Lung (tissue), 12 donors: Measurements from ENCODE around the gene LRRC61. TPM values are rescaled to one million over a fixed set of nuclear protein-coding genes. Genes with fewer than 3 reads are reported as not detected.

Source experiments
- ATAC-seq: fragments of 200-7000 bp; cut with Tn5 transposase; one replicate; pipeline ENCODE4 v1.9.1; 2020; ENCODE audit warnings: moderate number of reproducible peaks; ENCODE audit not compliant: insufficient read depth, low FRiP score
- DNase-seq, 3 donors: peaks; one replicate each; pipeline ENCODE4 v3.0.0-alpha.2; 2013 to 2017
- H3K27ac ChIP-seq, 2 donors: one replicate each; pipeline ENCODE4 v1.5.1; 2013; ENCODE audit warnings: mild to moderate bottlenecking in 2 of 2, moderate library complexity in 2 of 2, control low read depth in 1 of 2, inconsistent platforms in 1 of 2, low read depth in 1 of 2, low read length in 1 of 2
- H3K27me3 ChIP-seq, 3 donors: one replicate each; pipeline ENCODE4 v1.5.1; 2013; ENCODE audit warnings: low read length in 2 of 3; ENCODE audit not compliant: control insufficient read depth in 3 of 3, insufficient read depth in 3 of 3
- H3K36me3 ChIP-seq, 4 donors: one replicate each; pipeline ENCODE4 v1.5.1; 2013; ENCODE audit warnings: low read length in 4 of 4, mild to moderate bottlenecking in 1 of 4, moderate library complexity in 1 of 4; ENCODE audit not compliant: control insufficient read depth in 4 of 4, insufficient read depth in 4 of 4
- H3K4me1 ChIP-seq, 5 donors: one replicate each; pipeline ENCODE4 v1.5.1; 2013; ENCODE audit warnings: low read length in 5 of 5, mild to moderate bottlenecking in 2 of 5, moderate library complexity in 1 of 5; ENCODE audit not compliant: control insufficient read depth in 5 of 5, insufficient read depth in 5 of 5
- H3K4me3 ChIP-seq: one replicate; pipeline ENCODE4 v1.5.1; 2013; ENCODE audit warnings: mild to moderate bottlenecking, control low read depth, moderate library complexity
- H3K9ac ChIP-seq, 2 donors: one replicate each; pipeline ENCODE4 v1.5.1; 2013; ENCODE audit warnings: low read length in 2 of 2, control low read depth in 1 of 2; ENCODE audit not compliant: insufficient read depth in 1 of 2
- H3K9me3 ChIP-seq, 4 donors: one replicate each; pipeline ENCODE4 v1.5.1; 2013; ENCODE audit warnings: low read length in 3 of 4, mild to moderate bottlenecking in 1 of 4, moderate library complexity in 1 of 4; ENCODE audit not compliant: control insufficient read depth in 4 of 4, insufficient read depth in 3 of 4
- WGBS, 2 donors: extraction: QIAGEN DNeasy Blood & Tissue Kit; methylation state at CpG; one replicate each; pipeline ENCODE4 v1.1.7; 2013; 5-methylcytosine and 5-hydroxymethylcytosine counted together
- polyA plus RNA-seq, 2 donors: library from polyadenylated mRNA; stranded (reverse); fragments of 200-250 nt; gene quantifications; one replicate each; pipeline ENCODE4 v1.2.1, GENCODE V29; 2013
- total RNA-seq, 2 donors: library from RNA; depleted of rRNA in 1 of 2; stranded (reverse); fragments of >200 nt in 1 of 2; gene quantifications; one replicate each; pipeline ENCODE4 v1.2.1, GENCODE V29; 2014 to 2021
- TF ChIP-seq, protein P1 (sequence below): IDR thresholded peaks from 2 replicates; pipeline ENCODE4 v1.5.1; 2012; ENCODE audit warnings: mild to moderate bottlenecking; ENCODE audit errors: control extremely low read depth, extremely low read depth
- donor health status: control.
- donor health status: control.
- donor health status: Bipolar disorder and iron deficiency.
- donor health status: healthy.
- donor health status: DM: yes; HTN: yes; CAD: no.

LRRC61 gene
- total and polyA plus RNA-seq, 4 donors: 7.1 to 18.8 (median 13.0) TPM

- Histone ChIP-seq H3K9ac (no peak overlapping the region), H3K4me1 (peaks cover 0 to 37% (median 7%) of the 10 kb centered on the region in 5 donors), H3K9me3 (no peaks in the 10 kb centered on the region), H3K27me3 (no peaks in the 10 kb centered on the region), H3K4me3 (no peak overlapping the region), H3K36me3 (no peaks in the 10 kb centered on the region), H3K27ac (no peak overlapping the region)
- TF ChIP-seq, protein P1, sequence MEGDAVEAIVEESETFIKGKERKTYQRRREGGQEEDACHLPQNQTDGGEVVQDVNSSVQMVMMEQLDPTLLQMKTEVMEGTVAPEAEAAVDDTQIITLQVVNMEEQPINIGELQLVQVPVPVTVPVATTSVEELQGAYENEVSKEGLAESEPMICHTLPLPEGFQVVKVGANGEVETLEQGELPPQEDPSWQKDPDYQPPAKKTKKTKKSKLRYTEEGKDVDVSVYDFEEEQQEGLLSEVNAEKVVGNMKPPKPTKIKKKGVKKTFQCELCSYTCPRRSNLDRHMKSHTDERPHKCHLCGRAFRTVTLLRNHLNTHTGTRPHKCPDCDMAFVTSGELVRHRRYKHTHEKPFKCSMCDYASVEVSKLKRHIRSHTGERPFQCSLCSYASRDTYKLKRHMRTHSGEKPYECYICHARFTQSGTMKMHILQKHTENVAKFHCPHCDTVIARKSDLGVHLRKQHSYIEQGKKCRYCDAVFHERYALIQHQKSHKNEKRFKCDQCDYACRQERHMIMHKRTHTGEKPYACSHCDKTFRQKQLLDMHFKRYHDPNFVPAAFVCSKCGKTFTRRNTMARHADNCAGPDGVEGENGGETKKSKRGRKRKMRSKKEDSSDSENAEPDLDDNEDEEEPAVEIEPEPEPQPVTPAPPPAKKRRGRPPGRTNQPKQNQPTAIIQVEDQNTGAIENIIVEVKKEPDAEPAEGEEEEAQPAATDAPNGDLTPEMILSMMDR: no peak
- WGBS, 2 donors: 78 to 80% methylated on average over 9 of the region's 9 CpGs
- DNase-seq: no peak
- ATAC-seq: no peak
Measured at GRCh38 chr7:150381096-150381495, 57.9 kb downstream of the LRRC61 start.

GRCh38 chr7:150381785-150382122 is 58.6 kb downstream of the LRRC61 start:
- ATAC-seq: no peak
- Histone ChIP-seq H3K9me3 (no peaks in the 10 kb centered on the region), H3K27ac (peak overlapping the region in 1 of 2 donors; percentile 23), H3K4me3 (no peak overlapping the region), H3K36me3 (no peaks in the 10 kb centered on the region), H3K27me3 (no peaks in the 10 kb centered on the region), H3K4me1 (peaks cover 0 to 37% (median 7%) of the 10 kb centered on the region in 5 donors), H3K9ac (no peak overlapping the region)
- TF ChIP-seq, protein P1: no peak
- no peak for DNase-seq
- WGBS, 2 donors: 93 to 100% methylated on average over 1 of the region's 1 CpG

GRCh38 chr7:150382123-150382843 is 59.1 kb downstream of the LRRC61 start:
- no peak overlapping the region for H3K9ac ChIP-seq
- H3K4me1 ChIP-seq: peaks cover 0 to 37% (median 7%) of the 10 kb centered on the region in 5 donors
- H3K27me3 ChIP-seq: no peaks in the 10 kb centered on the region
- no peak overlapping the region for H3K4me3 ChIP-seq
- no peaks in the 10 kb centered on the region for H3K9me3 ChIP-seq
- DNase-seq (no peak), ATAC-seq (no peak)
- no peaks in the 10 kb centered on the region for H3K36me3 ChIP-seq
- WGBS, 2 donors: 89 to 93% methylated on average over 19 to 20 of the region's 20 CpGs
- TF ChIP-seq, protein P1: no peak
- H3K27ac ChIP-seq: no peak overlapping the region

DNA sequence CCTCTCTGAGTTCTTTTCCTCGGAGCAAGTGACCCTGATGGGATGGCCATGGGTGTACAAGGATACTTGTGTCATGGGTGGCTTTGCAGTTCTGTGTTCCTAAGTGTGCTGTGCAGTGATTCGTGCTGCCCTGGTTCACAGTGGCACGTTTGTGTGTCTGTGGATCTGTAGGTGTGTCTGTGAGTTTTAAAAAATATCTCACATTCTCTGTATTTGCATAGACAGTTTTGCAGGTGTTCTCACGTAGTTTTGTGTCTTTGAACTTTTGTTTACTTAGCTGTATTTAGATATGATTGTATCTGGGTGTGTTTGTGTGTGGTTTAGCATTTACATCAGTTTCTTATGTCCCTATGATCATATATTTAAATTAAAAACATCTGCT is 59.7 kb downstream of the LRRC61 start:
- H3K27ac ChIP-seq: no peak overlapping the region
- H3K9ac ChIP-seq: no peak overlapping the region
- H3K4me3 ChIP-seq: no peak overlapping the region
- no peak for DNase-seq
- H3K27me3 ChIP-seq: no peaks in the 10 kb centered on the region
- peaks cover 0 to 37% (median 7%) of the 10 kb centered on the region in 5 donors for H3K4me1 ChIP-seq
- no peaks in the 10 kb centered on the region for H3K9me3 ChIP-seq
- WGBS, 2 donors: 72 to 82% methylated on average over 4 of the region's 4 CpGs
- TF ChIP-seq, protein P1: no peak
- no peak for ATAC-seq
- H3K36me3 ChIP-seq: no peaks in the 10 kb centered on the region
